HUES64 (cell line): Measurements from ENCODE around the gene CISH.

ENCODE experiments used
- H3K27ac ChIP-seq: 2 replicates; pipeline ENCODE4 v1.7.0; 2013; ENCODE audit warnings: low read depth, low read length, inconsistent platforms
- H3K27me3 ChIP-seq: 2 replicates; pipeline ENCODE4 v1.6.1; 2013; ENCODE audit warnings: mild to moderate bottlenecking, low read length; ENCODE audit not compliant: insufficient read depth
- H3K36me3 ChIP-seq: 2 replicates; pipeline ENCODE4 v1.6.1; 2013; ENCODE audit warnings: mild to moderate bottlenecking, low read length; ENCODE audit not compliant: insufficient read depth
- H3K4me1 ChIP-seq: 2 replicates; pipeline ENCODE4 v1.6.1; 2013; ENCODE audit warnings: mild to moderate bottlenecking, low read length, moderate library complexity; ENCODE audit not compliant: insufficient read depth
- H3K4me3 ChIP-seq: 2 replicates; pipeline ENCODE4 v1.5.1; 2013; ENCODE audit warnings: mild to moderate bottlenecking, low read length, moderate library complexity
- H3K9ac ChIP-seq: 2 replicates; pipeline ENCODE4 v1.6.1; 2013; ENCODE audit warnings: mild to moderate bottlenecking, low read depth, low read length
- H3K9me3 ChIP-seq: 2 replicates; pipeline ENCODE4 v1.6.1; 2013; ENCODE audit warnings: low read depth, low read length; ENCODE audit not compliant: insufficient read depth
- WGBS: fragments of 150-250, 120-280 bp; methylation state at CpG from one replicate; pipeline ENCODE4 v1.1.7; 2013; ENCODE audit warnings: missing lambda C conversion rate; 5-methylcytosine and 5-hydroxymethylcytosine counted together

CISH gene

DNA sequence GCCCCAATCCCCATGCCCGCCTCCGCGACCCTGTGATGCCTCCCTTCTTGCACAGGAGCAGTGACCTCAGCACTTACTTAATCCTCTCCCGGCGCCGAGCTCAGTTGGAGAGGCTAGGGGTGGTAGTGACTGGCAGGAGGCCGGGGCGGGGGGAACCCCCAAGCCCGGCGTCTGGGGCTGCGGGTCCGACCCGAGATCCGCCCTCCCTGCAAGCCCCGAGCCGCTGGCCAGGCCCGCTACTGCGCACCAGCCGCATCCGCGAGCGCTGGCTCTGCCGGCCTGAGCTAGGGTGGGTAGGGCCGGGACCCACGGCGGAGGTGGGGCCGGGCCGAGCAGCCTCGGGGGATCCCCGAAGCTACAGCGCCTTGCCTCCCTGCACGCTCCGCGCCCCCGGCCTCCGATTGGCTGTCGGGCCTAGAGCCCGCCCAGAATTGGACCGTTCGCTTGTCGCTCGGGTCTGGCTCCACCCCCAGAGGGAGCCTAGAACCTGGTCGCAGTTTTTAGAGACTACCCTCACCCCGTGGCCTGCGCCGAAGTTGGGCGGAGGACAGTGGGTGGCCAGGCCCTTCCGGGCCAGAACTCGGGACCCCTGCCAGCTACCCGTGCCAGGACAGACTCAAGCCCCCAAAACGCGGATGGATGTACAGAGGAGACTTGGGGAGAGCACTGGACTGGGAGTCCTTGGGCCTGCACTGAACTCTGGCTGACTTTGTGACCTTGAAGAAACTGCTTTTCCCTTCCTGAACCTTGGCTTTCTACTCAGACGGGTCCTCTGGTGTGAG lies 44.0 kb downstream of the CISH start, which contains the start of gene C3orf18:
Gene C3orf18 (minus strand): TSS at position 362 of the 782 bp plus-strand sequence. CDS start 2,048 bp downstream, outside the sequence.
- H3K9me3 ChIP-seq = no peaks in the 10 kb centered on the region
- no peak within 1 kb of the TSS for H3K27ac ChIP-seq
- H3K4me3 ChIP-seq = peak within 1 kb of the TSS; percentile 99
- H3K36me3 ChIP-seq = no peaks in the 10 kb centered on the region
- H3K4me1 ChIP-seq = 0 out of 2 replicates have a peak, but pooled peaks cover 4% of the 10 kb centered on the region
- H3K9ac ChIP-seq = peak within 1 kb of the TSS; percentile 54
- 4% methylated on average over 53 of the region's 53 CpGs for WGBS
- peaks cover 14% of the 10 kb centered on the region for H3K27me3 ChIP-seq

DNA sequence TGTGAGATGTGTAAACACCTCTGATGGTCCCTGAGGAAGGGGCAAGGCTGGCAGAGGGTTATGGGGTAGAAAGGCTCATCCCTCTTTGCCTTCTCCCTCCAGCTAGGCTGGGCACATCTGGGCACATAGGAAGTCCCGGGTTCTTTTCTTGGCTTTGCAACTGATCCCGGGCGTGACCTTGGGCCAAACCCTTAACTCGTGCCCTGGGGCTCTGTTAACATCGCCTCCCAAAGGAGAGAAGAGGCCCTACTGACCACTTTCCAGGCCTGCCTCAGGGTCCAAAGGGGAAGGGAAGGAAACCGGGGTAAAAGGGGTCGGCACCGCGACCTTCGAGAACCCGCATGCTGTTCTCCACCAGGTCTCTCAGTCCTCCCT lies 44.6 kb downstream of the CISH start:
- H3K27me3 ChIP-seq = peaks cover 14% of the 10 kb centered on the region
- H3K36me3 ChIP-seq = no peaks in the 10 kb centered on the region
- H3K9me3 ChIP-seq = no peaks in the 10 kb centered on the region
- 0 out of 2 replicates have a peak, but pooled peaks cover 4% of the 10 kb centered on the region for H3K4me1 ChIP-seq
- 25% methylated on average over 11 of the region's 11 CpGs for WGBS
- H3K4me3 ChIP-seq = peak overlapping the region; percentile 74
- peak overlapping the region; percentile 54 for H3K9ac ChIP-seq
- no peak overlapping the region for H3K27ac ChIP-seq

DNA sequence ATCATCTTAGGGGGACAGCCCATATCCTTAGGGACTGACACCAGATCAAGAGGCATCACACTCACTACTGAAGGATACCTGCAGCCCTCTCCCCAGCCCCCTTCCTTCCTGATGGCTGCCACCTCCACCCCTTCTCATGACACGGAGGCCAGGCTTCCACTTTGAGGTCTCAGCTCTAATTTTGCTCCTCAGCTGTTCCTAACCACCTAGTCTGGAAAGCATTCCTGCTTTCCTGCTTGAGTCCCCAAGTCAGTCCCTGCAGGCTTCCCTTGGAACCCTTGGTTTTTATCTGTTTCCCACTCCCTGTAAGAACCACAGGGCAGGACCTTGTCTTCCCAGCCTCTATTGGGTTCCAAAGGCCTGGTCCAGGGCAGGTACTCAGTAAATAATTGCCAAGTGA lies 47.3 kb downstream of the CISH start:
- H3K36me3 ChIP-seq = no peaks in the 10 kb centered on the region
- WGBS = 65% methylated on average over 1 of the region's 1 CpG
- H3K4me3 ChIP-seq = no peak overlapping the region
- H3K4me1 ChIP-seq = no peaks in the 10 kb centered on the region
- H3K9ac ChIP-seq = no peak overlapping the region
- no peaks in the 10 kb centered on the region for H3K9me3 ChIP-seq
- H3K27ac ChIP-seq = no peak overlapping the region
- peaks cover 14% of the 10 kb centered on the region for H3K27me3 ChIP-seq

DNA sequence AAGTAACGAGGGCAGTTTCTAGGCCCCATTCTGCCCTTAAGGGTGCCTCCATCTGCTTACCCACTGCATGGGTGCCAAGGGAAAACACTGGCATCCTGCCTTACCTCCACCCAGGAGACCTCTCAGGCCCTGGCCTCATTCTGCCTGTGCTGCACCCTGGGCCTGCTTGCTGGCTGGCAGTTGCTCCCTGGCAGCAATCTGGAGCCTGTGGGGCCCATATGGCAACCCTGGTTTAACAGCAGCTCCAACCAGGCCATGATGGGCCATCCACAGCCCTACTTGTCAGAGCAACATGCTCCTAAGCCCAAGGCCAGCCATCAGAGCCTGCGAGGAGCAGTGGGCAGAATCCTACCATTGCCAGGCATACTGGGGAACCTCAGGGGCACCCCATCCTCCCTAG lies 47.7 kb downstream of the CISH start:
- Histone ChIP-seq H3K27me3 (peaks cover 14% of the 10 kb centered on the region), H3K9ac (no peak overlapping the region), H3K4me1 (no peaks in the 10 kb centered on the region), H3K36me3 (no peaks in the 10 kb centered on the region), H3K9me3 (no peaks in the 10 kb centered on the region), H3K4me3 (no peak overlapping the region), H3K27ac (no peak overlapping the region)
- WGBS = 89% methylated on average over 2 of the region's 2 CpGs

DNA sequence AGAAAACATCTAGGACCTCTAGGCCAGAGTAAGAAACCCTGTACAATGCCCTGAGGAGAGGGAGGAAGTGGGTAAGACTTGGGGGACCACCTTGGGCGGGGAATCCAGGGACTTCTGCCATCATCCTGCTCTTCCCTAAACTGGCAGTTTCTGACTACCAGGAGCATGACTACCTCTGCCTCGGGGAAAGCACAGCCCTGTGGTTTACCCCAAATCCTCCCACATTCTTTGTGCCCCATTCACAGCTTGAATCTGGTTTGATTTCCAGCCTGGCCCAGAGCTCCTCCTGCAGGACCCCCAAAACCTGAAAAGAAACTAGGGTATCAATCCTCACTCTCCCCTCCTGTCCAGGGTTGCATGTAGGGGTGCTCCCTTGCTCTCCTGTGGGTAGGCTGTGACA lies 48.7 kb downstream of the CISH start:
- H3K9ac ChIP-seq = no peak overlapping the region
- no peaks in the 10 kb centered on the region for H3K4me1 ChIP-seq
- H3K4me3 ChIP-seq = no peak overlapping the region
- no peaks in the 10 kb centered on the region for H3K36me3 ChIP-seq
- WGBS = 90% methylated on average over 2 of the region's 2 CpGs
- no peaks in the 10 kb centered on the region for H3K9me3 ChIP-seq
- H3K27me3 ChIP-seq = peaks cover 14% of the 10 kb centered on the region
- H3K27ac ChIP-seq = no peak overlapping the region

DNA sequence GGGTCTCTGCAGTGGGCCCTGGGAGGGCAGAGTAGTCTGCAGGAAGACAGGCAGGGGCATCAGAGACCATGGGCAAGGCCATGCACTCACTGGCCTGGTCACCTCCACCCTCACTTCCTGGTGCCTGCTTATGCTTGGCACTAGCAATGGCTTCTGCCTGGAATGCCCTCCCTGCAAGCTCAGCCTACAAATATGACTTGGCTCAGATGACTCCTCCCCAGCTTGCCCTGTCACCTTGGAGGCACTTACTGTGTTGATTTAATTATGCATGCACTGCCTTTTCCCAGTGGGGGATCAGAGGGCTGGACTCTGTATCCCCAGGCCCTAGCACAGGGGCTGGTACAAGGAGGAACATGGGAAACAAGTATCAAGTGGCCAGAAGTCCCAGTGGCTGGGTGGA lies 51.9 kb downstream of the CISH start:
- Histone ChIP-seq H3K9me3 (no peaks in the 10 kb centered on the region), H3K4me3 (no peak overlapping the region), H3K36me3 (no peaks in the 10 kb centered on the region), H3K27ac (no peak overlapping the region), H3K27me3 (no peaks in the 10 kb centered on the region), H3K4me1 (no peaks in the 10 kb centered on the region), H3K9ac (no peak overlapping the region)

DNA sequence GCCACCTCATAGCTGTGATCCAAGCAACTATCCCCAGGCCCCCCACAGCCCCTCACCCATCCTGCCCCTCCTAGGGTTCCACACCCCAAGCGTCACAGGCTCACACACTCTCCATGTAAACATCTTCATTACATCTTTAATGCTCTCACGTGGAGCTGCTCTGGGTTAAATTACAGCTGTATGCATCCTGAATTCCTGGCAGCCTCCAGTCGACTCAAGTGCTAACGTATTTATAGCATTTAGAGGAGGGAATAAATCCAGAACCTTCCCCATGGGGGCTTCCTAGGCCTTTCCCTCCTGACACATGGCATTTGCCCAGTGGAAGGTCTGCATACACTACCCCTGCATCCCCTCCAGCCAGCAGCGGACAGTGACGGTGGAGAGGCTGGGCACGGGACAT lies 53.7 kb downstream of the CISH start:
- H3K9ac ChIP-seq = no peak overlapping the region
- 81% methylated on average over 7 of the region's 7 CpGs for WGBS
- H3K36me3 ChIP-seq = no peaks in the 10 kb centered on the region
- no peak overlapping the region for H3K27ac ChIP-seq
- H3K27me3 ChIP-seq = no peaks in the 10 kb centered on the region
- H3K4me3 ChIP-seq = no peak overlapping the region
- no peaks in the 10 kb centered on the region for H3K9me3 ChIP-seq
- no peaks in the 10 kb centered on the region for H3K4me1 ChIP-seq

DNA sequence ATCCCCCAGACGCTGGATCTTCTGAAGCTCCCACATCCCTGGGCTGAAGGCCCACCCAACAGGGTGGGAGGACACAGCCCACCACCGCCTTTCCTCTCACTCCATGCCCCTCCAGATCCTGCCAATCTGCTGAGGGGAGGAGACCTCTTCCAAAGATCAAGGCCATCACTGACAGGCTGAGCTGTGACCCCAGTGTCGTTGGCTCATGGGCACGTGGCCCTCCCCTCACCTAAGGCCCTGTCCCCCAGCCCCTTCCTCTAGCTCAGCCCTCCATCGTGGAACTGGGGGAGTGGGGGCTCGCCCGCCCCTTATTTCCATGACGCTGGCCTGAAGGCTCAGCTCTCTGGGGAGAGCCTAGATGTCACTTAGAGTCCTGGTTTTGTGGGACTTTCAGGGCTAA lies 54.5 kb downstream of the CISH start:
- Histone ChIP-seq H3K36me3 (no peaks in the 10 kb centered on the region), H3K27me3 (no peaks in the 10 kb centered on the region), H3K4me1 (no peaks in the 10 kb centered on the region), H3K9me3 (no peaks in the 10 kb centered on the region), H3K27ac (no peak overlapping the region), H3K4me3 (no peak overlapping the region), H3K9ac (no peak overlapping the region)
- WGBS = 76% methylated on average over 8 of the region's 8 CpGs
